MM.1S (cell line): Measurements from ENCODE around the gene ALDH3B2.

Experiments used
- DNase-seq: peaks from one replicate; pipeline ENCODE4 v3.0.0-alpha.2; 2015
- H2AFZ ChIP-seq: fragments of 300-600 bp; sonication (generic); 2 replicates; pipeline ENCODE4 v1.6.0; 2016; ENCODE audit warnings: antibody characterized with exemption, low read length
- H3F3A ChIP-seq: fragments of 300-600 bp; sonication (generic); 2 replicates; pipeline ENCODE4 v1.6.1; 2016; ENCODE audit warnings: mild to moderate bottlenecking, antibody characterized with exemption, low read length, moderate library complexity, mixed read lengths; ENCODE audit not compliant: insufficient read depth
- H3K27ac ChIP-seq: fragments of 300-600 bp; sonication (generic); 2 replicates; pipeline ENCODE4 v1.5.1; 2016; ENCODE audit warnings: mild to moderate bottlenecking, low read length
- H3K27me3 ChIP-seq: fragments of 300-600 bp; sonication (generic); replicated peaks from 2 replicates; pipeline ENCODE4 v1.6.0; 2016; ENCODE audit warnings: low read length; ENCODE audit not compliant: insufficient read depth
- H3K36me3 ChIP-seq: fragments of 300-600 bp; sonication (generic); replicated peaks from 2 replicates; pipeline ENCODE4 v1.6.1; 2016; ENCODE audit warnings: mild to moderate bottlenecking, low read length, mixed read lengths; ENCODE audit not compliant: insufficient read depth
- H3K4me1 ChIP-seq: fragments of 300-600 bp; sonication (generic); 2 replicates; pipeline ENCODE4 v1.6.1; 2016; ENCODE audit warnings: low read length, mixed read lengths
- H3K4me2 ChIP-seq: fragments of 300-600 bp; sonication (generic); 2 replicates; pipeline ENCODE4 v1.6.0; 2016; ENCODE audit warnings: low read depth, low read length
- H3K4me3 ChIP-seq: fragments of 300-600 bp; sonication (generic); 2 replicates; pipeline ENCODE4 v1.5.1; 2016; ENCODE audit warnings: low read length, mixed read lengths
- H3K79me2 ChIP-seq: fragments of 300-600 bp; sonication (generic); 2 replicates; pipeline ENCODE4 v1.6.1; 2016; ENCODE audit warnings: mixed run types, low read length, mixed read lengths
- H3K9ac ChIP-seq: fragments of 300-600 bp; sonication (generic); 2 replicates; pipeline ENCODE4 v1.6.1; 2016; ENCODE audit warnings: low read length, mixed read lengths
- H3K9me2 ChIP-seq: fragments of 300-600 bp; sonication (generic); replicated peaks from 2 replicates; pipeline ENCODE4 v1.6.1; 2016; ENCODE audit warnings: mild to moderate bottlenecking, low read length, mixed read lengths; ENCODE audit not compliant: insufficient read depth
- H3K9me3 ChIP-seq: fragments of 300-600 bp; sonication (generic); replicated peaks from 2 replicates; pipeline ENCODE4 v1.6.1; 2016; ENCODE audit warnings: mild to moderate bottlenecking, low read length, mixed read lengths; ENCODE audit not compliant: insufficient read depth
- H4K20me1 ChIP-seq: fragments of 300-600 bp; sonication (generic); 2 replicates; pipeline ENCODE4 v1.6.1; 2016; ENCODE audit warnings: mild to moderate bottlenecking, low read length, moderate library complexity, mixed read lengths; ENCODE audit not compliant: insufficient read depth
- EZH2 ChIP-seq: fragments of 300-600 bp; sonication (generic); optimal IDR thresholded peaks from 2 replicates; pipeline ENCODE3; 2017; ENCODE audit warnings: low read depth, mild to moderate bottlenecking, antibody characterized with exemption, low read length, mixed read lengths
- EZH2phosphoT487 ChIP-seq: fragments of 300-600 bp; sonication (generic); IDR thresholded peaks from 2 replicates; pipeline ENCODE4 v1.6.1; 2018; ENCODE audit warnings: antibody characterized with exemption, low read length
- TF ChIP-seq, protein P1 (sequence below): fragments of 300-600 bp; sonication (generic); IDR thresholded peaks from 2 replicates; pipeline ENCODE4 v1.5.1; 2016; ENCODE audit warnings: antibody characterized with exemption, low read length, mixed read lengths

ALDH3B2 gene

DNA sequence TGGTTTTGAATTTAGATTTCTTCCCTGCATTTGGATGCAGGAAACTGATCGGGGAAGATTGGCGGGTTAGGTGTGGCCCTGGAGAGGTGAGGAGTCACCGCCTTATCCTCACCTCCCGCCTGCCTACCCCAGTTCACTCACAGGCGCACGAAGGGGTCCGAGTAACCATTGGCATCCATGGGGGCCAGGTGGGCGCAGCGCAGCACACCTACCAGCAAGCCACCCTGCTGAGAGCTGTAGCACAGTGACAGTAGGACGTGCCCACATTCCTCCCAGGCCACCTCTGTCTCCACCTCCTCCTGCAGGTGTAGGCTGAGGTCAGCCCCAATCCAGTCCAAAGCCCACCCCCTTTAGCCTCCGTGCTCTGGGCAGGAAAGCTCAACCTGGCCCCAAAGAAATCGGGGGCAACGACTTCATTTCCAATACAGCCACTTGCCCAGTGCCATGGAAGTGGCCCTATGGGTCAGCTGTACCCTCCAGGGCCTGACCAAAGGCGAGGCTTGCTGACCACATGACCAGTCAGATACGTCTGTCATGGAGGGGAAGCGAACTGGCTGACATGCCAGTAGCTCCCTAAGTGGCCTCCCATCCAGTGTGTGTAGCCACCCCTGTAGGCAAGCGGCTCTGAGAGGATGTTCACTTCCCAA, 61.0 kb downstream of the ALDH3B2 start:
- no peaks in the 10 kb centered on the region for H4K20me1 ChIP-seq
- H3K9me2 ChIP-seq: no peaks in the 10 kb centered on the region
- no peak for DNase-seq
- peaks cover 24% of the 10 kb centered on the region for H3K4me1 ChIP-seq
- TF ChIP-seq, protein P1, sequence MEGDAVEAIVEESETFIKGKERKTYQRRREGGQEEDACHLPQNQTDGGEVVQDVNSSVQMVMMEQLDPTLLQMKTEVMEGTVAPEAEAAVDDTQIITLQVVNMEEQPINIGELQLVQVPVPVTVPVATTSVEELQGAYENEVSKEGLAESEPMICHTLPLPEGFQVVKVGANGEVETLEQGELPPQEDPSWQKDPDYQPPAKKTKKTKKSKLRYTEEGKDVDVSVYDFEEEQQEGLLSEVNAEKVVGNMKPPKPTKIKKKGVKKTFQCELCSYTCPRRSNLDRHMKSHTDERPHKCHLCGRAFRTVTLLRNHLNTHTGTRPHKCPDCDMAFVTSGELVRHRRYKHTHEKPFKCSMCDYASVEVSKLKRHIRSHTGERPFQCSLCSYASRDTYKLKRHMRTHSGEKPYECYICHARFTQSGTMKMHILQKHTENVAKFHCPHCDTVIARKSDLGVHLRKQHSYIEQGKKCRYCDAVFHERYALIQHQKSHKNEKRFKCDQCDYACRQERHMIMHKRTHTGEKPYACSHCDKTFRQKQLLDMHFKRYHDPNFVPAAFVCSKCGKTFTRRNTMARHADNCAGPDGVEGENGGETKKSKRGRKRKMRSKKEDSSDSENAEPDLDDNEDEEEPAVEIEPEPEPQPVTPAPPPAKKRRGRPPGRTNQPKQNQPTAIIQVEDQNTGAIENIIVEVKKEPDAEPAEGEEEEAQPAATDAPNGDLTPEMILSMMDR: no peak
- TF ChIP-seq EZH2 (no peak), EZH2phosphoT487 (no peak)
- H3K9me3 ChIP-seq: no peaks in the 10 kb centered on the region
- no peaks in the 10 kb centered on the region; the same call in none of the 2 replicates for H3K36me3 ChIP-seq
- peak overlapping the region; percentile 54 for H2AFZ ChIP-seq
- H3F3A ChIP-seq: peaks cover 16% of the 10 kb centered on the region
- peaks cover 15% of the 10 kb centered on the region for H3K79me2 ChIP-seq
- peak overlapping the region; percentile 85 for H3K4me2 ChIP-seq
- peak overlapping the region; percentile 85 for H3K27ac ChIP-seq
- H3K4me3 ChIP-seq: 0 out of 2 replicates have a peak overlapping the region, but pooled peaks have one; percentile 51
- H3K27me3 ChIP-seq: no peaks in the 10 kb centered on the region
- peak overlapping the region; percentile 71; the same call in 1 of the 2 replicates for H3K9ac ChIP-seq

DNA sequence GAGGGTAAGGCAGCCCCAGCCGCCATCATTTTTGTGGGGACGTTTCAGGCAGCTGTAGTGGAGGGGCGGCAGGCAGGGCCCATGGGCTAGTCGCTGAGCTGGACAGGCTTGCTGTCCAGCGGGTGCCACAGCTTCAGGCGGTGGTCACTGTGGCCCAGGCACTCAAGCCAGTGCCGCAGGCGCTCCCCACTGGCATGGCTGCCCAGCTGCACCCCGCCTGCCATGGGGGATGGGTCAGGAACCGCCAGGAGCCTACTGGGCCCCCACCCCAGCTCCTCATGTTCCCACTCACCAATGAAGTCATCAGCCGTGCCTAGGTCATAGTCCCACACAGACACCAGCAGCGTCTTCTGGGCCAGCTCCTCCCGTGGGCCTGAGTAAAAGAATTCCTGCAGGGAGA, 61.7 kb downstream of the ALDH3B2 start:
- H3K9ac ChIP-seq: no peak overlapping the region
- no peak overlapping the region for H3K4me3 ChIP-seq
- H3K4me1 ChIP-seq: peaks cover 24% of the 10 kb centered on the region
- no peak overlapping the region for H2AFZ ChIP-seq
- peaks cover 22% of the 10 kb centered on the region for H3K79me2 ChIP-seq
- H3F3A ChIP-seq: peaks cover 16% of the 10 kb centered on the region
- TF ChIP-seq EZH2phosphoT487: no peak
- TF ChIP-seq EZH2: no peak
- TF ChIP-seq, protein P1: no peak
- DNase-seq: no peak
- H3K4me2 ChIP-seq: peak overlapping the region; percentile 85; the same call in 1 of the 2 replicates
- no peaks in the 10 kb centered on the region; the same call in none of the 2 replicates for H3K36me3 ChIP-seq
- H3K27ac ChIP-seq: peak overlapping the region; percentile 85; the same call in 1 of the 2 replicates
- H3K9me3 ChIP-seq: no peaks in the 10 kb centered on the region
- H3K27me3 ChIP-seq: no peaks in the 10 kb centered on the region
- no peaks in the 10 kb centered on the region for H3K9me2 ChIP-seq
- no peaks in the 10 kb centered on the region for H4K20me1 ChIP-seq
